Vagina (tissue), 2 donors: ENCODE results near the gene PPTC7. TPM values are rescaled to one million over a fixed set of nuclear protein-coding genes. Genes with fewer than 3 reads are reported as not detected.

Experiments
- DNase-seq, 2 donors: peaks; one replicate each; pipeline ENCODE4 v3.0.0-alpha.2; 2017; ENCODE audit errors: extremely low spot score in 2 of 2
- H3K27ac ChIP-seq: fragments of 200-600 bp; sonication (generic); one replicate; pipeline ENCODE4 v1.5.1; 2019
- H3K27me3 ChIP-seq: fragments of 200-600 bp; sonication (generic); one replicate; pipeline ENCODE4 v1.5.1; 2019
- H3K36me3 ChIP-seq, 2 donors: fragments of 200-600 bp; sonication (generic); one replicate each; pipeline ENCODE4 v1.5.1; 2017 to 2019
- H3K4me1 ChIP-seq: fragments of 200-600 bp; sonication (generic); one replicate; pipeline ENCODE4 v1.5.1; 2019
- H3K4me3 ChIP-seq, 2 donors: fragments of 200-600 bp; sonication (generic); 1 replicate in 1 of 2; 2 replicates in 1 of 2; pipeline ENCODE4 v1.5.1; 2016 to 2019
- H3K9me3 ChIP-seq: fragments of 200-600 bp; sonication (generic); one replicate; pipeline ENCODE4 v1.5.1; 2019
- POLR2A ChIP-seq, 2 donors: fragments of 450-650 bp; IDR thresholded peaks; one replicate each; pipeline ENCODE4 v1.6.1; 2017; ENCODE audit warnings: antibody characterized with exemption in 2 of 2, mild to moderate bottlenecking in 2 of 2, moderate library complexity in 2 of 2
- POLR2AphosphoS5 ChIP-seq, 2 donors: sonication (generic); formaldehyde crosslinking; IDR thresholded peaks; one replicate each; pipeline ENCODE4 v1.9.0; 2017; ENCODE audit warnings: antibody characterized with exemption in 2 of 2, mild to moderate bottlenecking in 2 of 2, low read depth in 1 of 2; ENCODE audit not compliant: insufficient read depth in 1 of 2
- intact Hi-C: fragments of 100-400 bp; cut with DNase I; formaldehyde crosslinking; loops from one replicate; pipeline ENCODE4 v1.15.1; 2023
- total RNA-seq: library from RNA; depleted of rRNA; stranded (reverse); fragments of >200 nt; gene quantifications from one replicate; pipeline ENCODE4 v1.2.3, GENCODE V29; 2016
- TF ChIP-seq, protein P1 (sequence below), 3 experiments: fragments of 450-650 bp in 2 of 3; fragments of 200-600 bp in 1 of 3; sonication (generic) in 1 of 3; IDR thresholded peaks; one replicate each; pipeline ENCODE4 v1.5.1; 2017 to 2019; ENCODE audit warnings: antibody characterized with exemption in 3 of 3, mild to moderate bottlenecking in 2 of 3, moderate library complexity in 2 of 3

PPTC7 gene
- total RNA-seq, 1 donor from 2014 or later, result 43.0 TPM

DNA sequence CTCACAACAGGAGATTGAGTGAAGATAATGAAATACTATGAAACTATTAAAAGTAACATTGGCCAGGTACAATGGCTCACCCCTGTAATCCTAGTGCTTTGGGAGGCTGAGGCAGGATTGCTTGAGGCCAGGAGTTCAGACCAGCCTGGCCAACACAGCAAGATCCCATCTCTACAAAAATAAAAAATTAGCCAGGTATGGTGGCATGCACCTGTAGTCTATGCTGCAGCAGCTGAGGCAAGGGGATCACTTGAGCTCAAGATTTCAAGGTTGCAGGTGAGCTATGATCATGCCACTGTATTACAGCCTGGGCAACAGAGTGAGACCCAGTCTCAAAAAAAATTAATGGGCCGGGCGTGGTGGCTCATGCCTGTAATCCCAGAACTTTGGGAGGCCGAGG lies 66.1 kb downstream of the PPTC7 start:
- H3K9me3 ChIP-seq, result no peaks in the 10 kb centered on the region
- H3K36me3 ChIP-seq, result no peaks in the 10 kb centered on the region
- H3K27ac ChIP-seq, result no peak overlapping the region
- no peak overlapping the region for H3K4me3 ChIP-seq
- H3K27me3 ChIP-seq, result no peaks in the 10 kb centered on the region
- TF ChIP-seq POLR2AphosphoS5 (IDR thresholded peaks at IDR 0.05; ENCODE audit: insufficient read depth in 1 of 2, low read depth in 1 of 2) (no peak), POLR2A (IDR thresholded peaks at IDR 0.05) (no peak)
- TF ChIP-seq, protein P1, sequence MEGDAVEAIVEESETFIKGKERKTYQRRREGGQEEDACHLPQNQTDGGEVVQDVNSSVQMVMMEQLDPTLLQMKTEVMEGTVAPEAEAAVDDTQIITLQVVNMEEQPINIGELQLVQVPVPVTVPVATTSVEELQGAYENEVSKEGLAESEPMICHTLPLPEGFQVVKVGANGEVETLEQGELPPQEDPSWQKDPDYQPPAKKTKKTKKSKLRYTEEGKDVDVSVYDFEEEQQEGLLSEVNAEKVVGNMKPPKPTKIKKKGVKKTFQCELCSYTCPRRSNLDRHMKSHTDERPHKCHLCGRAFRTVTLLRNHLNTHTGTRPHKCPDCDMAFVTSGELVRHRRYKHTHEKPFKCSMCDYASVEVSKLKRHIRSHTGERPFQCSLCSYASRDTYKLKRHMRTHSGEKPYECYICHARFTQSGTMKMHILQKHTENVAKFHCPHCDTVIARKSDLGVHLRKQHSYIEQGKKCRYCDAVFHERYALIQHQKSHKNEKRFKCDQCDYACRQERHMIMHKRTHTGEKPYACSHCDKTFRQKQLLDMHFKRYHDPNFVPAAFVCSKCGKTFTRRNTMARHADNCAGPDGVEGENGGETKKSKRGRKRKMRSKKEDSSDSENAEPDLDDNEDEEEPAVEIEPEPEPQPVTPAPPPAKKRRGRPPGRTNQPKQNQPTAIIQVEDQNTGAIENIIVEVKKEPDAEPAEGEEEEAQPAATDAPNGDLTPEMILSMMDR (IDR thresholded peaks at IDR 0.05), result no peak
- intact Hi-C loops, result no loop called here
- DNase-seq, result no peak
- H3K4me1 ChIP-seq, result no peaks in the 10 kb centered on the region

DNA sequence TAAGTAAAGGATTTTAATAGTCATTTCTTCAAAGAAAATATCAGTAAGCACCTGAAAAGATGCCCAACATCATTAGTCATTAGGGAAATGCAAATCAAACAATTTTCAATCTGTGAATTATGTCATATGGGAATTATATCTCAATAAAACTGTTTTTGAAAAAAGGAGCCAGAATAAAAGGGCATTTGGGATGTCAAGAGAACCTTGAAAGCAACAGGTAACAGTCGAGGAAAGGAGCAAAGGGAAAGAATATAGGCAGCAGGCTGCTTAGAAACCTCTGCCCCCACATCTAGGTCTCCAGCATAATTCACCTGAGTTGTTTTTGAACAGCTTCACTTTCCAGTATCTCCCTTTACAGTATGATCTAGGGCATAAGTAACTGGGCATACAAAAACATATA lies 68.8 kb downstream of the PPTC7 start:
- Histone ChIP-seq H3K4me1 (no peaks in the 10 kb centered on the region), H3K36me3 (no peaks in the 10 kb centered on the region), H3K27me3 (no peaks in the 10 kb centered on the region), H3K4me3 (no peak overlapping the region), H3K9me3 (no peaks in the 10 kb centered on the region), H3K27ac (no peak overlapping the region)
- no peak for TF ChIP-seq POLR2A (IDR thresholded peaks at IDR 0.05)
- no peak for TF ChIP-seq POLR2AphosphoS5 (IDR thresholded peaks at IDR 0.05; ENCODE audit: insufficient read depth in 1 of 2, low read depth in 1 of 2)
- TF ChIP-seq, protein P1 (IDR thresholded peaks at IDR 0.05), result no peak
- no peak for DNase-seq
- intact Hi-C loops, result loop anchor here (5.0 kb wide), 1 partner anchor 88 kb away; no protein-coding TSS in a partner anchor

DNA sequence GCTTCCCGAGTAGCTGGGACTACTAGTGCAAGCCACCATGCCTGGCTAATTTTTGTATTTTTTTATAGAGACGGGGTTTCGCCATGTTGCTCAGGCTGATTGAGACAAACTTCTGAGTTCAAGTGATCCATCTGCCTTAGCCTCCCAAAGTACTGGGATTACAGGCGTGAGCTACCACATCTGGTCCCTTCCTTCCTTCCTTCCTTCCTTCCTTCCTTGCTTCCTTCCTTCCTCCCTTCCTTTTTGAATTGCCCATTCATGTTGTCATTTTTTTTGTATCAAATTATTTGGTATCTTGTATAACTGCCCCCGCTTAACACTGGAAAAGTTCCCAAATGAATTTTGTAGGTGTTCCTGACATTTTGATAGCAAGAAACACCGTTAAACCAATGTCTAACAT lies 69.3 kb downstream of the PPTC7 start:
- Histone ChIP-seq H3K4me3 (no peak overlapping the region), H3K4me1 (no peaks in the 10 kb centered on the region), H3K27ac (no peak overlapping the region), H3K9me3 (no peaks in the 10 kb centered on the region), H3K27me3 (no peaks in the 10 kb centered on the region), H3K36me3 (no peaks in the 10 kb centered on the region)
- TF ChIP-seq, protein P1 (IDR thresholded peaks at IDR 0.05), result no peak
- no peak for TF ChIP-seq POLR2A (IDR thresholded peaks at IDR 0.05)
- TF ChIP-seq POLR2AphosphoS5 (IDR thresholded peaks at IDR 0.05; ENCODE audit: insufficient read depth in 1 of 2, low read depth in 1 of 2), result no peak
- DNase-seq, result no peak
- intact Hi-C loops, result loop anchor here (5.0 kb wide), 1 partner anchor 88 kb away; no protein-coding TSS in a partner anchor

DNA sequence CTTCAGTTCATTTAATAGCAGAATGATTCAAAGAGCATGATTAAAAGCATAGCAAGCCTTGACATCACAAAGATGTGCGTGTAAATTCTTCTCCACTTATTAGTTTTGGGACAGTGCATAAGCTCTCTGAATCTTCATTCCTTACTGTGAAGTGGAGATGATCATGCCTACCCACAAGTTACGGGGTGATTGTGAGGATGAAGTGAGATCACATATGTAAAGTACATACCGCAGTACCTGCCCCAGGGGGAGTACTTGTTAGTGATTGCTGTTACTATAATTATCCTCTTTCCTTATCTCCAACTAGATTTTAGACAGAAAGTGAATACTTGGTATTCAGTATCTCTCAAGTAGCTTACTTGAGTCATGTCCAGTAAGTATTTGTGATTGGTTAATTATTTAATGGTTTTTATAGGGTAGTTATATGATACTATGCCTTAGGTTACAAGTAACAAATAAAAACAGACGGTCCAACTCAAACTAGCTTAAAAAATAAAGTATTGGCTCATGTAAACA lies 75.0 kb downstream of the PPTC7 start:
- no peaks in the 10 kb centered on the region for H3K9me3 ChIP-seq
- intact Hi-C loops, result loop anchor here (10.0 kb wide), 1 partner anchor 53 kb away; the partner anchor contains the start of gene ARPC3
- H3K36me3 ChIP-seq, result no peaks in the 10 kb centered on the region
- TF ChIP-seq POLR2A (IDR thresholded peaks at IDR 0.05), result no peak
- TF ChIP-seq POLR2AphosphoS5 (IDR thresholded peaks at IDR 0.05; ENCODE audit: insufficient read depth in 1 of 2, low read depth in 1 of 2), result no peak
- TF ChIP-seq, protein P1 (IDR thresholded peaks at IDR 0.05), result no peak
- H3K4me1 ChIP-seq, result no peaks in the 10 kb centered on the region
- no peak for DNase-seq
- H3K27me3 ChIP-seq, result no peaks in the 10 kb centered on the region
- no peak overlapping the region for H3K27ac ChIP-seq
- H3K4me3 ChIP-seq, result no peak overlapping the region

DNA sequence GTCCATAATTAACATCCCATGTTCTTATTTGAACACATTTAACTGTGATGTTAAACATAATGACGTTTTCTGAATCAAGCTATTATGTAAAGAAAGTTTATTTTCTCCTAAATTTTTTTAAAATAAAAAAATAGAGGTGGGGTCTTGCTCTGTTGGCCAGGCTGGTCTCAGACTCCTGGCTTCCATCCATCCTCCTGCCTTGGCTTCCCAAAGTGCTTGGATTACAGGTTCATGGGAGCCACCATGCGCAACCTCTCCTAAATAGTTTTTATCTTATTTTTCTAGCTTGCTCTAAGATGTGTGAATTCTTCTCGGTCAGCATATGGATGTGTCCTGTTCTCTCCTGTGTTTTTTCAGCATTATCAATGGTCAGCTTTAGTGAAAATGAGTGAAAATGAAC lies 77.8 kb downstream of the PPTC7 start:
- Histone ChIP-seq H3K9me3 (no peaks in the 10 kb centered on the region), H3K4me3 (no peak overlapping the region), H3K4me1 (peaks cover 10% of the 10 kb centered on the region), H3K36me3 (no peaks in the 10 kb centered on the region), H3K27ac (no peak overlapping the region), H3K27me3 (no peaks in the 10 kb centered on the region)
- no peak for DNase-seq
- TF ChIP-seq, protein P1 (IDR thresholded peaks at IDR 0.05), result no peak
- TF ChIP-seq POLR2AphosphoS5 (IDR thresholded peaks at IDR 0.05; ENCODE audit: insufficient read depth in 1 of 2, low read depth in 1 of 2) (no peak), POLR2A (IDR thresholded peaks at IDR 0.05) (no peak)
- intact Hi-C loops, result loop anchor here (10.0 kb wide), 1 partner anchor 51 kb away; the partner anchor contains the start of gene ARPC3
